Measurements from ENCODE around the gene NEMP1. TPM values are rescaled to one million over a fixed set of nuclear protein-coding genes. Genes with fewer than 3 reads are reported as not detected.

NEMP1 gene
- total RNA-seq, 1 experiment from 2014 or later, result 36.6 TPM

GRCh38 chr12:57093415-57094207 lies 15.0 kb upstream of the NEMP1 start:
- Histone ChIP-seq H3K9me3 (ENCODE audit: insufficient read depth, low read depth) (no peaks in the 10 kb centered on the region), H3K4me1 (replicated peaks; ENCODE audit: insufficient read depth) (no peaks in the 10 kb centered on the region), H3K27ac (no peak overlapping the region), H3K79me2 (ENCODE audit: low read depth) (no peaks in the 10 kb centered on the region), H3K27me3 (ENCODE audit: insufficient read depth, low read depth) (no peaks in the 10 kb centered on the region), H3K36me3 (ENCODE audit: low read depth) (no peaks in the 10 kb centered on the region), H3F3A (ENCODE audit: insufficient read depth, low read depth) (peaks cover 17% of the 10 kb centered on the region), H2AFZ (no peak overlapping the region), H4K20me1 (ENCODE audit: insufficient read depth) (0 out of 2 replicates have a peak, but pooled peaks cover 3% of the 10 kb centered on the region), H3K9me2 (ENCODE audit: insufficient read depth) (no peaks in the 10 kb centered on the region), H3K4me2 (no peak overlapping the region), H3K4me3 (no peak overlapping the region)
- ChIA-PET POLR2A (ENCODE audit: unreplicated experiment) (interaction anchor here (0.6 to 1.6 kb wide), 2 partner anchors 16 to 19 kb away, joined by 4 to 6 read pairs; no protein-coding TSS in a partner anchor), CTCF (interaction anchor here (0.7 kb wide), 1 partner anchor 14 kb away, joined by 3 read pairs; no protein-coding TSS in a partner anchor)
- TF ChIP-seq CTCF (conservative IDR thresholded peaks at IDR 0.05), result peak; percentile 68; the same call in 1 of the 2 replicates
- no peak for TF ChIP-seq EZH2 (IDR thresholded peaks at IDR 0.05; ENCODE audit: low read depth)
- BruUV-seq (replicated peaks), result no TSS peak
- DNase-seq, result peak in 1 of 2 experiments; percentile 38
- intact Hi-C loops (cut with micrococcal nuclease; ENCODE audit: unreplicated experiment), result no loop called here

GRCh38 chr12:57092876-57093414 lies 14.4 kb upstream of the NEMP1 start:
- Histone ChIP-seq H3K27me3 (ENCODE audit: insufficient read depth, low read depth) (no peaks in the 10 kb centered on the region), H3K4me3 (no peak overlapping the region), H4K20me1 (ENCODE audit: insufficient read depth) (0 out of 2 replicates have a peak, but pooled peaks cover 3% of the 10 kb centered on the region), H3K9me2 (ENCODE audit: insufficient read depth) (no peaks in the 10 kb centered on the region), H3F3A (ENCODE audit: insufficient read depth, low read depth) (peaks cover 22% of the 10 kb centered on the region), H3K9me3 (ENCODE audit: insufficient read depth, low read depth) (no peaks in the 10 kb centered on the region), H3K36me3 (ENCODE audit: low read depth) (no peaks in the 10 kb centered on the region), H3K4me1 (replicated peaks; ENCODE audit: insufficient read depth) (no peaks in the 10 kb centered on the region), H3K79me2 (ENCODE audit: low read depth) (no peaks in the 10 kb centered on the region), H3K27ac (no peak overlapping the region), H3K4me2 (no peak overlapping the region), H2AFZ (no peak overlapping the region)
- DNase-seq, result no peak
- BruUV-seq (replicated peaks), result no TSS peak
- POLR2A ChIA-PET (ENCODE audit: unreplicated experiment), result interaction anchor here (0.6 to 1.6 kb wide), 3 partner anchors 15 to 36 kb away, joined by 4 to 6 read pairs (median 4); no protein-coding TSS in a partner anchor
- intact Hi-C loops (cut with micrococcal nuclease; ENCODE audit: unreplicated experiment), result no loop called here
- CTCF ChIA-PET, result interaction anchor here (0.7 kb wide), 2 partner anchors 14 to 22 kb away, joined by 3 to 9 read pairs; no protein-coding TSS in a partner anchor
- TF ChIP-seq CTCF (conservative IDR thresholded peaks at IDR 0.05) (no peak; the same call in 1 of the 2 replicates), EZH2 (IDR thresholded peaks at IDR 0.05; ENCODE audit: low read depth) (no peak)

- Histone ChIP-seq H4K20me1 (ENCODE audit: insufficient read depth) (0 out of 2 replicates have a peak, but pooled peaks cover 3% of the 10 kb centered on the region), H3K4me3 (no peak overlapping the region), H3K9me3 (ENCODE audit: insufficient read depth, low read depth) (no peaks in the 10 kb centered on the region), H3K79me2 (ENCODE audit: low read depth) (no peaks in the 10 kb centered on the region), H3F3A (ENCODE audit: insufficient read depth, low read depth) (peaks cover 24% of the 10 kb centered on the region), H3K27me3 (ENCODE audit: insufficient read depth, low read depth) (no peaks in the 10 kb centered on the region), H3K4me2 (no peak overlapping the region), H2AFZ (no peak overlapping the region), H3K36me3 (ENCODE audit: low read depth) (no peaks in the 10 kb centered on the region), H3K27ac (no peak overlapping the region), H3K4me1 (replicated peaks; ENCODE audit: insufficient read depth) (no peaks in the 10 kb centered on the region), H3K9me2 (ENCODE audit: insufficient read depth) (no peaks in the 10 kb centered on the region)
- BruUV-seq (replicated peaks), result no TSS peak
- CTCF ChIA-PET, result interaction anchor here (0.6 to 0.7 kb wide), 2 partner anchors 20 to 22 kb away, joined by 3 to 9 read pairs; no protein-coding TSS in a partner anchor
- POLR2A ChIA-PET (ENCODE audit: unreplicated experiment), result interaction anchor here (0.7 kb wide), 1 partner anchor 37 kb away, joined by 4 read pairs; no protein-coding TSS in a partner anchor
- no peak for DNase-seq
- intact Hi-C loops (cut with micrococcal nuclease; ENCODE audit: unreplicated experiment), result no loop called here
- no peak for TF ChIP-seq CTCF (conservative IDR thresholded peaks at IDR 0.05)
- no peak for TF ChIP-seq EZH2 (IDR thresholded peaks at IDR 0.05; ENCODE audit: low read depth)
Measured at GRCh38 chr12:57092529-57092862, 13.9 kb upstream of the NEMP1 start.

Measured in PC-9 (cell line).